ENCODE results near the gene RILPL2. TPM values are rescaled to one million over a fixed set of nuclear protein-coding genes. Genes with fewer than 3 reads are reported as not detected.

Gene RILPL2
- total and polyA plus RNA-seq, 2 of the 13 experiments (the other 11 are each of a cell fraction or from before 2014, with no cell fraction given): 2.7 to 8.1 TPM

- TF ChIP-seq NFKBIZ (CRISPR knock-in tag; IDR thresholded peaks at IDR 0.05): no peak
- TF ChIP-seq, protein P1, sequence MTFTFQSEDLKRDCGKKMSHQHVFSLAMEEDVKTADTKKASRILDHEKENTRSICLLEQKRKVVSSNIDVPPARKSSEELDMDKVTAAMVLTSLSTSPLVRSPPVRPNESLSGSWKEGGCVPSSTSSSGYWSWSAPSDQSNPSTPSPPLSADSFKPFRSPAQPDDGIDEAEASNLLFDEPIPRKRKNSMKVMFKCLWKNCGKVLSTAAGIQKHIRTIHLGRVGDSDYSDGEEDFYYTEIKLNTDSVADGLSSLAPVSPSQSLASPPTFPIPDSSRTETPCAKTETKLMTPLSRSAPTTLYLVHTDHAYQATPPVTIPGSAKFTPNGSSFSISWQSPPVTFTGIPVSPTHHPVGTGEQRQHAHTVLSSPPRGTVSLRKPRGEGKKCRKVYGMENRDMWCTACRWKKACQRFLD (CRISPR knock-in tag; IDR thresholded peaks at IDR 0.05; ENCODE audit: borderline replicate concordance): 0 out of 2 replicates have a peak, but pooled peaks have one; percentile 49
- TF ChIP-seq ZNF276 (CRISPR knock-in tag; IDR thresholded peaks at IDR 0.05; ENCODE audit: low read depth): no peak
- TF ChIP-seq HOXA9 (CRISPR knock-in tag; IDR thresholded peaks at IDR 0.05; ENCODE audit: borderline replicate concordance): no peak; the same call in 1 of the 2 replicates
- no peak; the same call in none of the 2 replicates for TF ChIP-seq GFI1 (CRISPR knock-in tag; IDR thresholded peaks at IDR 0.05; ENCODE audit: borderline replicate concordance)
- TF ChIP-seq, protein P2, sequence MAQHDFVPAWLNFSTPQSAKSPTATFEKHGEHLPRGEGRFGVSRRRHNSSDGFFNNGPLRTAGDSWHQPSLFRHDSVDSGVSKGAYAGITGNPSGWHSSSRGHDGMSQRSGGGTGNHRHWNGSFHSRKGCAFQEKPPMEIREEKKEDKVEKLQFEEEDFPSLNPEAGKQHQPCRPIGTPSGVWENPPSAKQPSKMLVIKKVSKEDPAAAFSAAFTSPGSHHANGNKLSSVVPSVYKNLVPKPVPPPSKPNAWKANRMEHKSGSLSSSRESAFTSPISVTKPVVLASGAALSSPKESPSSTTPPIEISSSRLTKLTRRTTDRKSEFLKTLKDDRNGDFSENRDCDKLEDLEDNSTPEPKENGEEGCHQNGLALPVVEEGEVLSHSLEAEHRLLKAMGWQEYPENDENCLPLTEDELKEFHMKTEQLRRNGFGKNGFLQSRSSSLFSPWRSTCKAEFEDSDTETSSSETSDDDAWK (CRISPR knock-in tag; IDR thresholded peaks at IDR 0.05): no peak
- TF ChIP-seq SPEN (CRISPR knock-in tag; IDR thresholded peaks at IDR 0.05; ENCODE audit: low read depth): peak; percentile 80
- peak; percentile 68; the same call in 1 of the 2 replicates for TF ChIP-seq ZSCAN9 (CRISPR knock-in tag; IDR thresholded peaks at IDR 0.05; ENCODE audit: borderline replicate concordance)
- no peak for TF ChIP-seq MZF1 (CRISPR knock-in tag; IDR thresholded peaks at IDR 0.05; ENCODE audit: borderline replicate concordance)
- TF ChIP-seq MAF1 (CRISPR knock-in tag; IDR thresholded peaks at IDR 0.05; ENCODE audit: borderline replicate concordance): no peak
- no peak for TF ChIP-seq TCF7 (IDR thresholded peaks at IDR 0.05; ENCODE audit: low read depth)
- peak; percentile 86; the same call in 1 of the 2 replicates for TF ChIP-seq MTERF4 (CRISPR knock-in tag; IDR thresholded peaks at IDR 0.05)
- peak; percentile 71; the same call in 1 of the 2 replicates for TF ChIP-seq MTA1 (CRISPR knock-in tag; IDR thresholded peaks at IDR 0.05; ENCODE audit: borderline replicate concordance)
- no peak for TF ChIP-seq REXO4 (CRISPR knock-in tag; IDR thresholded peaks at IDR 0.05; ENCODE audit: borderline replicate concordance)
- TF ChIP-seq NR3C1 (CRISPR knock-in tag; IDR thresholded peaks at IDR 0.05): no peak
- no peak for TF ChIP-seq SYNCRIP (IDR thresholded peaks at IDR 0.05; ENCODE audit: insufficient read depth, low read depth, low read length)
- TF ChIP-seq ZNF605 (CRISPR knock-in tag; IDR thresholded peaks at IDR 0.05): peak; percentile 88; the same call in 1 of the 2 replicates
- TF ChIP-seq ZSCAN21 (CRISPR knock-in tag; IDR thresholded peaks at IDR 0.05; ENCODE audit: borderline replicate concordance): no peak
- TF ChIP-seq, protein P3, sequence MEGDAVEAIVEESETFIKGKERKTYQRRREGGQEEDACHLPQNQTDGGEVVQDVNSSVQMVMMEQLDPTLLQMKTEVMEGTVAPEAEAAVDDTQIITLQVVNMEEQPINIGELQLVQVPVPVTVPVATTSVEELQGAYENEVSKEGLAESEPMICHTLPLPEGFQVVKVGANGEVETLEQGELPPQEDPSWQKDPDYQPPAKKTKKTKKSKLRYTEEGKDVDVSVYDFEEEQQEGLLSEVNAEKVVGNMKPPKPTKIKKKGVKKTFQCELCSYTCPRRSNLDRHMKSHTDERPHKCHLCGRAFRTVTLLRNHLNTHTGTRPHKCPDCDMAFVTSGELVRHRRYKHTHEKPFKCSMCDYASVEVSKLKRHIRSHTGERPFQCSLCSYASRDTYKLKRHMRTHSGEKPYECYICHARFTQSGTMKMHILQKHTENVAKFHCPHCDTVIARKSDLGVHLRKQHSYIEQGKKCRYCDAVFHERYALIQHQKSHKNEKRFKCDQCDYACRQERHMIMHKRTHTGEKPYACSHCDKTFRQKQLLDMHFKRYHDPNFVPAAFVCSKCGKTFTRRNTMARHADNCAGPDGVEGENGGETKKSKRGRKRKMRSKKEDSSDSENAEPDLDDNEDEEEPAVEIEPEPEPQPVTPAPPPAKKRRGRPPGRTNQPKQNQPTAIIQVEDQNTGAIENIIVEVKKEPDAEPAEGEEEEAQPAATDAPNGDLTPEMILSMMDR (CRISPR knock-in tag; IDR thresholded peaks at IDR 0.05): peak; percentile 14; the same call in 1 of the 2 replicates
- peak; percentile 60 for TF ChIP-seq ZNF430 (CRISPR knock-in tag; IDR thresholded peaks at IDR 0.05)
- TF ChIP-seq MXI1 (IDR thresholded peaks at IDR 0.05; ENCODE audit: borderline replicate concordance, low read depth, low read length): no peak
Observed at GRCh38 chr12:123457980-123458779, 21.7 kb upstream of the RILPL2 start, which contains the start of gene SNRNP35 (continued).

Measured in HepG2 (cell line).